GDM1 (cell line): ENCODE data around the gene ZNHIT1.
A peak's percentile ranks its signal among the peaks of the same experiment; 100 is the strongest.

Experiments
- DNase-seq: peaks from one replicate; lab custom pipeline; 2025; lab: John Stamatoyannopoulos, UW

Gene ZNHIT1

GRCh38 chr7:101217388-101218235 is at the start of gene ZNHIT1, which contains the start of gene PLOD3:
ZNHIT1 (plus strand) TSS chr7:101218165; CDS start chr7:101218196, 31 bp downstream.
PLOD3 (minus strand) TSS chr7:101217581; CDS start chr7:101217274, 307 bp downstream.
- peak; percentile 93 for DNase-seq

GRCh38 chr7:101168412-101169049 is 49.4 kb upstream of the ZNHIT1 start:
- no peak for DNase-seq

GRCh38 chr7:101169110-101169837 is 48.7 kb upstream of the ZNHIT1 start:
- no peak for DNase-seq

- DNase-seq: peak; percentile 42
Measured at GRCh38 chr7:101169838-101170551, 48.0 kb upstream of the ZNHIT1 start.

- DNase-seq: no peak
Measured at GRCh38 chr7:101170617-101171441, 47.1 kb upstream of the ZNHIT1 start.

- no peak for DNase-seq
Measured at GRCh38 chr7:101171442-101171837, 46.5 kb upstream of the ZNHIT1 start.

- no peak for DNase-seq
Measured at GRCh38 chr7:101172005-101172853, 45.7 kb upstream of the ZNHIT1 start.

- no peak for DNase-seq
Measured at GRCh38 chr7:101172854-101173751, 44.9 kb upstream of the ZNHIT1 start.

GRCh38 chr7:101173752-101174244 is 44.2 kb upstream of the ZNHIT1 start:
- no peak for DNase-seq

- DNase-seq: no peak
Measured at GRCh38 chr7:101174322-101174854, 43.6 kb upstream of the ZNHIT1 start.

- no peak for DNase-seq
Measured at GRCh38 chr7:101175664-101176063, 42.3 kb upstream of the ZNHIT1 start.

- no peak for DNase-seq
Measured at GRCh38 chr7:101177644-101178043, 40.3 kb upstream of the ZNHIT1 start.

GRCh38 chr7:101179117-101179516 is 38.8 kb upstream of the ZNHIT1 start:
- no peak for DNase-seq

- no peak for DNase-seq
Measured at GRCh38 chr7:101179713-101180112, 38.3 kb upstream of the ZNHIT1 start.

GRCh38 chr7:101180130-101180755 is 37.7 kb upstream of the ZNHIT1 start, which contains the start of gene NAT16:
NAT16 (minus strand) TSS chr7:101180293; CDS start chr7:101174807, 5,486 bp downstream.
- DNase-seq: no peak

GRCh38 chr7:101185258-101185839 is 32.6 kb upstream of the ZNHIT1 start:
- no peak for DNase-seq

- DNase-seq: no peak
Measured at GRCh38 chr7:101186194-101186593, 31.8 kb upstream of the ZNHIT1 start.
